Measurements from ENCODE around the gene UTS2R.

UTS2R gene

GRCh38 chr17:82353484-82353883 is 18.1 kb upstream of the UTS2R start:
- no peak overlapping the region for H2AFZ ChIP-seq (ENCODE audit: low read depth, low read length)
- no peaks in the 10 kb centered on the region for H3K27me3 ChIP-seq (ENCODE audit: insufficient read depth, low read length, poor library complexity)
- H3K4me1 ChIP-seq (ENCODE audit: insufficient read depth, low read length) = peaks cover 33% of the 10 kb centered on the region
- H3K36me3 ChIP-seq (ENCODE audit: insufficient read depth, low read length) = no peaks in the 10 kb centered on the region
- no peak for ATAC-seq (ENCODE audit: insufficient read depth, low read depth)
- no peaks in the 10 kb centered on the region for H3K9me3 ChIP-seq (ENCODE audit: insufficient read depth, low read length, severe bottlenecking)
- no peaks in the 10 kb centered on the region for H3K79me2 ChIP-seq (ENCODE audit: insufficient read depth, low read length)
- H3K4me2 ChIP-seq (ENCODE audit: insufficient read depth, low read length) = no peak overlapping the region
- no peak for DNase-seq
- H3K27ac ChIP-seq (ENCODE audit: low read length) = no peak overlapping the region; the same call in 1 of the 2 replicates
- TF ChIP-seq EZH2 (IDR thresholded peaks at IDR 0.05; ENCODE audit: borderline replicate concordance, low read depth, low read length, severe bottlenecking) = no peak
- H3K4me3 ChIP-seq (ENCODE audit: low read depth in 1 of 2, low read length in 2 of 2) = no peak overlapping the region
- no peaks in the 10 kb centered on the region for H4K20me1 ChIP-seq (ENCODE audit: insufficient read depth, low read length)
- no peak overlapping the region for H3K9ac ChIP-seq (ENCODE audit: low read depth, low read length)

GRCh38 chr17:82354804-82355308 is 16.7 kb upstream of the UTS2R start:
- peaks cover 47% of the 10 kb centered on the region for H3K4me1 ChIP-seq (ENCODE audit: insufficient read depth, low read length)
- H3K79me2 ChIP-seq (ENCODE audit: insufficient read depth, low read length) = peaks cover 8% of the 10 kb centered on the region
- DNase-seq = no peak
- no peaks in the 10 kb centered on the region for H4K20me1 ChIP-seq (ENCODE audit: insufficient read depth, low read length)
- TF ChIP-seq CTCF (IDR thresholded peaks at IDR 0.05; ENCODE audit: borderline replicate concordance, extremely low read depth, low read length, poor library complexity, severe bottlenecking) (no peak), EZH2 (IDR thresholded peaks at IDR 0.05; ENCODE audit: borderline replicate concordance, low read depth, low read length, severe bottlenecking) (no peak)
- no peaks in the 10 kb centered on the region for H3K36me3 ChIP-seq (ENCODE audit: insufficient read depth, low read length)
- H3K9me3 ChIP-seq (ENCODE audit: insufficient read depth, low read length, severe bottlenecking) = no peaks in the 10 kb centered on the region
- no peak overlapping the region for H2AFZ ChIP-seq (ENCODE audit: low read depth, low read length)
- ATAC-seq (ENCODE audit: insufficient read depth, low read depth) = no peak
- no peak overlapping the region for H3K4me3 ChIP-seq (ENCODE audit: low read depth in 1 of 2, low read length in 2 of 2)
- no peaks in the 10 kb centered on the region for H3K27me3 ChIP-seq (ENCODE audit: insufficient read depth, low read length, poor library complexity)
- no peak overlapping the region for H3K4me2 ChIP-seq (ENCODE audit: insufficient read depth, low read length)
- H3K9ac ChIP-seq (ENCODE audit: low read depth, low read length) = no peak overlapping the region
- no peak overlapping the region for H3K27ac ChIP-seq (ENCODE audit: low read length)

GRCh38 chr17:82355770-82356427 is 15.7 kb upstream of the UTS2R start:
- H3K27ac ChIP-seq (ENCODE audit: low read length) = no peak overlapping the region
- no peaks in the 10 kb centered on the region for H3K27me3 ChIP-seq (ENCODE audit: insufficient read depth, low read length, poor library complexity)
- TF ChIP-seq EZH2 (IDR thresholded peaks at IDR 0.05; ENCODE audit: borderline replicate concordance, low read depth, low read length, severe bottlenecking) (no peak), CTCF (IDR thresholded peaks at IDR 0.05; ENCODE audit: borderline replicate concordance, extremely low read depth, low read length, poor library complexity, severe bottlenecking) (no peak)
- H3K9me3 ChIP-seq (ENCODE audit: insufficient read depth, low read length, severe bottlenecking) = no peaks in the 10 kb centered on the region
- H3K9ac ChIP-seq (ENCODE audit: low read depth, low read length) = no peak overlapping the region
- no peak overlapping the region for H3K4me2 ChIP-seq (ENCODE audit: insufficient read depth, low read length)
- no peak overlapping the region for H3K4me3 ChIP-seq (ENCODE audit: low read depth in 1 of 2, low read length in 2 of 2)
- no peaks in the 10 kb centered on the region for H4K20me1 ChIP-seq (ENCODE audit: insufficient read depth, low read length)
- H3K36me3 ChIP-seq (ENCODE audit: insufficient read depth, low read length) = no peaks in the 10 kb centered on the region
- H3K79me2 ChIP-seq (ENCODE audit: insufficient read depth, low read length) = peaks cover 8% of the 10 kb centered on the region
- H2AFZ ChIP-seq (ENCODE audit: low read depth, low read length) = no peak overlapping the region
- ATAC-seq (ENCODE audit: insufficient read depth, low read depth) (no peak), DNase-seq (no peak)
- peaks cover 47% of the 10 kb centered on the region for H3K4me1 ChIP-seq (ENCODE audit: insufficient read depth, low read length)

- Histone ChIP-seq H3K4me2 (ENCODE audit: insufficient read depth, low read length) (no peak overlapping the region), H3K4me1 (ENCODE audit: insufficient read depth, low read length) (peaks cover 44% of the 10 kb centered on the region), H3K27ac (ENCODE audit: low read length) (peak overlapping the region; percentile 78; the same call in 1 of the 2 replicates), H2AFZ (ENCODE audit: low read depth, low read length) (no peak overlapping the region), H3K36me3 (ENCODE audit: insufficient read depth, low read length) (peaks cover 6% of the 10 kb centered on the region), H3K27me3 (ENCODE audit: insufficient read depth, low read length, poor library complexity) (no peaks in the 10 kb centered on the region), H3K9ac (ENCODE audit: low read depth, low read length) (peak overlapping the region; percentile 14; the same call in 1 of the 2 replicates), H3K79me2 (ENCODE audit: insufficient read depth, low read length) (peaks cover 13% of the 10 kb centered on the region), H3K9me3 (ENCODE audit: insufficient read depth, low read length, severe bottlenecking) (no peaks in the 10 kb centered on the region), H4K20me1 (ENCODE audit: insufficient read depth, low read length) (peaks cover 4% of the 10 kb centered on the region; the same call in 1 of the 2 replicates), H3K4me3 (ENCODE audit: low read depth in 1 of 2, low read length in 2 of 2) (no peak overlapping the region)
- no peak for ATAC-seq (ENCODE audit: insufficient read depth, low read depth)
- no peak for DNase-seq
- TF ChIP-seq CTCF (IDR thresholded peaks at IDR 0.05; ENCODE audit: borderline replicate concordance, extremely low read depth, low read length, poor library complexity, severe bottlenecking) (no peak), EZH2 (IDR thresholded peaks at IDR 0.05; ENCODE audit: borderline replicate concordance, low read depth, low read length, severe bottlenecking) (no peak)
These were observed 14.7 kb upstream of the UTS2R start for GRCh38 chr17:82356845-82357355.

Data from DND-41 (cell line).